Activated CD4-positive, alpha-beta T cell treated with anti-CD3 and anti-CD28 coated beads, Interleukin-2, amount 50 U/mL, for 4 hours (primary cell): ENCODE measurements around the gene MAGEB3.

ENCODE experiments used
- DNase-seq, 2 experiments: peaks; one replicate each; pipeline ENCODE4 v3.0.0-alpha.2; 2020

Gene MAGEB3

GRCh38 chrX:30280428-30280827 is 50.0 kb downstream of the MAGEB3 start:
- DNase-seq = no peak

GRCh38 chrX:30282527-30282926 is 52.1 kb downstream of the MAGEB3 start:
- no peak for DNase-seq

DNA sequence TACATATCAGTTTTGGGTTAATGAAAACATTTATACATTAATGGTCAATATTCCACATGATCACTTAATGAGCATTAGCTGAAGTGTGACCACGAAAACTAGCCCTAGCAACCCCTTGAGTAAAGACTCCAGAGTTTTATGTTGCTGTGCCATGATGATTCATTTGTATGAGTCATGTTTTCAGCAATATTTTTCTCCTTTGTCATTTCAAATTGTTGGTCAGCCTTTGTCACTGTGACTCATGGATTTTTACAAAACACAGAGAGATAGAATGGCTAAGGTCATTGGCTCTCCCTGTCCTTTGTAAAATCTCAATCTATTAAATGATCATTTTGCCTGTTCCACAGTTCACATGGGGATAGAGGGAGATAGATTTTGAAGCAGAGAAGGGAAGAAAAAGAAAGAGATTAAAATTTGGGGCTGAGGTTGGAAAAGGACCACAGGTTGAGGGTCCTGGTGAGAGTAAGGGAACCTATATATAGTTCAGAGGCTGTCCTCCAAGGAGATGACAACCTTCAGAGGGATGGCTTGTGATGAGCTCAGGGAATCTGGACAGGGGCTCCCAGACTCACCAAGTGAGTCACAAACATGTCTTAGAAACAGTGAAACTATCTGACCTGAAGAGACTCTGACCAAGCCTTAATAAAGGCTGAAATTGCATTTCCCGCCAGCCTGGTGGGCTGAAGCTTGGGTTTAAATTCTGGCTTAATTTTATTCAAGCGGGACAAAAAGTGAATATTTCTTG is 53.2 kb downstream of the MAGEB3 start:
- DNase-seq = no peak
